Posterior cingulate gyrus (tissue), 11 donors: ENCODE data around the gene CALB2.
A peak's percentile ranks its signal among the peaks of the same experiment; 100 is the strongest.
"Not testable (repeated sequence)": the region's sequence is repeated elsewhere in the genome, so short reads cannot be mapped to it uniquely, and the experiment has no call there.

Experiments used
- DNase-seq, 10 donors: peaks; one replicate each; pipeline versions ENCODE4 v3.0.0 to v3.0.0-alpha.2; 2020 to 2021; ENCODE audit warnings: mixed read lengths in 3 of 10
- intact Hi-C: fragments of 100-400 bp; cut with DNase I; formaldehyde crosslinking; loops from one replicate; pipeline ENCODE4 v1.15.1; 2023

Gene CALB2

GRCh38 chr16:71352466-71352865 is 6.1 kb upstream of the CALB2 start:
- no peak for DNase-seq
- intact Hi-C loops, result no loop called here

DNA sequence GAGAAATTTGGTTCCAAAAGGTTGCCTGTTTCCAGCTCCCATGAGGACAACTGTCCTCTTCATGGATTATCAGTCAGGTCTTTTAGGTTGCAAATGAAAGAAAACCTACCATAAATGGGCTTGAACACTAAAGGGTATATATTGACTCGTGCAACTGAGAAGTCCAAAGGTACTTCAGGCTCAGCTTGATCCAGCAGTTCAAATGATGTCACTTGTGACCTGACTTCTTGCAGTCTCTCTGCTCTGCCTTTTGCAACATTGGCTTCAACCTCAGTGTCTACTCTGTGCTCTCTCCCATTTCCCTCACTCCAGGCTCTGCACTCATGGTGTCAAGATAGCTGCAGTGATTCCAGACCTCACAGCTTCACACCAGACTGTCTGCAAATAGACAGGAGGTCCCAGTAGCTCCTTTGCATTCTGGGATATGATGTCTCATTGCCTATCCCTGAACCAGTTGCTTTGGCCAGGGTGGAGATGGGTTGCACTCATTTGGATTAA is 5.5 kb upstream of the CALB2 start:
- intact Hi-C loops, result no loop called here
- no peak for DNase-seq

GRCh38 chr16:71353736-71354135 is 4.8 kb upstream of the CALB2 start:
- DNase-seq, result peak in 4 of 10 donors; percentile 31 to 87 (median 38)
- intact Hi-C loops, result no loop called here

GRCh38 chr16:71354156-71354555 is 4.4 kb upstream of the CALB2 start:
- no peak for DNase-seq
- intact Hi-C loops, result no loop called here

DNA sequence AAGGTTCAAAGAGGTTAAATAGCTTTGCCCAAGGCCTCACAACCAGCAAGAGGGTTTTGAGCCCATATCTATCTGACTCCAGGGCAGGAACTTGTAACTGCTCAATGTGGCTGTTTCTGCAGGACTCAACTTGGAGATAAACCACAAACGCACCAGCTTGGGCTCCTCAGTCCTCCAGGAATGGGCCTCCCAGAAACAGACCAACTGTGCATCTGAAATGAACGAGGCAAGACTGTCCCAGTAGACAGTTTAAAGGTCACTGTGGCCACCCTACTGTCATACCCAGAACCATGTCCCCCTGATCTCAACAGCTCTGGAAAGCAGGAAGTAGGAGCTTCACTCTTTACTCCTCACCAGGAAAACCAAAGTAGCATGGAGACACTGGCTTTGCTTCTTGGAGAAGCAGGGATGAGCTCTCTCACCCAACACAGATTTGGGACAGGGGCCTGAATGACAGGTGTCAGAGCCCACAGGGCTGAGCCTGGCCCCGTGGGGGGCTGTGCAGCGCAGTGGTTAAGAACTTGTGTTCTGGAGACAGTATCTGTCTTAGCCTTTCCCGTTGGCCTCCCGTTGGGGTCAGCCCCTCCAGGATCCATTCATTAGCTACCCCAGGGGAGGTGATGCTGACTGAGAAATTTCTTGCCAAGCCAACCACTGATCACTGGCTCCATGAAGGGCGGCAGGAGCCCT is 2.3 kb upstream of the CALB2 start:
- intact Hi-C loops, result no loop called here
- no peak for DNase-seq

GRCh38 chr16:71356936-71357335 is 1.6 kb upstream of the CALB2 start:
- intact Hi-C loops, DNase-seq: not testable (repeated sequence)

GRCh38 chr16:71357681-71358080 is 842 bp upstream of the CALB2 start:
- no peak for DNase-seq
- intact Hi-C loops, result no loop called here

GRCh38 chr16:71359431-71359830 is 908 bp downstream of the CALB2 start:
- intact Hi-C loops, result no loop called here
- peak in 1 of 10 donors; percentile 49 for DNase-seq

DNA sequence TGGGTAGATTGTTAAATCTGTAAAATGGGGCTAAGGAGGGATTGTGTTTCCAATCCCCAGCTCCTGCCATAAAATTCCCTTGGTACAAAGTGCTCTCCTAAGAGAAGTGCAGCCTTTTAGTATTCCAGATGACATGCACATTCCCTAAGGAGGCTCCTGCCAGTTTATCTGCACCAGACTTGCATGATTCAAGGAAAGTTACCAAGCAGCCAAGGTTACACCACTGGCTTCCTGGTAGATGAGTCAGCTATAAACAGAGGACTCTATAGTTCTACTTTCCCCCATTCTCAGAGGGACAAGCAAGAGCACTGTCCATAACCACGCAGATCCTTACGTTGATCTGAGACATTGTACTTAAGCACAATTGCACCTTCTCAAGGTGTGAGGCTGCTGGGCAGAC is 1.9 kb downstream of the CALB2 start:
- intact Hi-C loops, result no loop called here
- DNase-seq, result no peak

- intact Hi-C loops, result no loop called here
- DNase-seq, result peak in 1 of 10 donors; percentile 59
Observed at GRCh38 chr16:71364133-71364681, 5.7 kb downstream of the CALB2 start.

DNA sequence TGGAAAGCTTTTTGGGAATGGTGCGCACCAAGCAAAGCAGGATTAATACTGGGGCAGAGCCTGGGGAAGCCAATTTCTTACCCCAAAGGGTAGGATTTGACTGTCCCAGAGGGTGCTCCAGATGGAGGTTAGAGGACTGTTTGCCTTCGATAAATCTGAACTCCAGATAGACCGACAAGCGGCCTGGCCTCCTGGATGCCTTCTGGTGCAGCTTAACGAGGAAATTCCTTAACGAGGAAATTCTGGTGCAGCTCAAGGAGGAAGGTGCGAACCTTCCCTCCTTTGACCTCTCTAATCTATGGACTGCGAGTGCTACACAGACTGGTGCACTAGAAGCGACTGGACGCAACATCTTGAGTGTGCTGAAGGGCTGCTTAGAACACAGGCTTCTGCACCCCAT is 6.5 kb downstream of the CALB2 start:
- DNase-seq, result peak in 1 of 10 donors; percentile 12
- intact Hi-C loops, result no loop called here

DNA sequence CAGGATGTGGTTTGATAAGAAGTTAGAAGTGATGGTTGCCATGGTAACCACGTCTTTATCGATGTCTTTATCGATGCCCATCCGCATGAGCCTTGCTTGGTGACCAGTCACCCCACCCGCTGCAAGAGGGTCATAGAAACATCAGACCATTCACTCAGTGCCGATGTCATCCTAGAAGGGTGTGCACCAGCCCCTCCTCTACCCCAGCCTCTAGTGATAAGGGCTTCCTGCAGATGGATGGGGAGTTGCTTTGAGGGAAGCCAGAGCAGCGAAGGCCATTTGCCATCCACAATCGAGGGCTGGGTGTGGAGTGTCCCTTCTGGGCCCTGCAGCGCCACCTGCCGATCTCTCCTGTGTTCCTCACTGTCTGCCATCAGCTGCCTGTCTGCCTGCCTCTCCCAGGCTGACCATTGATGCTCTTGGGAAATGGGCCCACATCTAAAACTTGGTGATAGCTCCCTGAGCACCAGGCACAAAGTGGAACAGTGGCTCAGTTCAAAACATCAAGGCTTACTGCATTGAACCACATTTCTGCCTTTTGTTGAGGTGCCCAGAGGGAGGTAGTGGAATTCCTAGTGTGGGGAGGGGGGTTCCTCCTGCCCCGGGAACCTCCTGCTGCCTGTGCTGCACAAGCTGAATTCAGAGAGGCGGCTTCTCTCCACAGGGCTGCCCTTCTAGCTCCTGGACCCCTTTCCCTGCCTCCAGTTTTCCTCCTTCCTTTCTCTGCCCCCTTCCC is 8.9 kb downstream of the CALB2 start:
- DNase-seq, result peak in 8 of 10 donors; percentile 21 to 91 (median 45)
- intact Hi-C loops, result no loop called here

GRCh38 chr16:71368958-71369357 is 10.4 kb downstream of the CALB2 start:
- intact Hi-C loops, result no loop called here
- peak in 1 of 10 donors; percentile 64 for DNase-seq

DNA sequence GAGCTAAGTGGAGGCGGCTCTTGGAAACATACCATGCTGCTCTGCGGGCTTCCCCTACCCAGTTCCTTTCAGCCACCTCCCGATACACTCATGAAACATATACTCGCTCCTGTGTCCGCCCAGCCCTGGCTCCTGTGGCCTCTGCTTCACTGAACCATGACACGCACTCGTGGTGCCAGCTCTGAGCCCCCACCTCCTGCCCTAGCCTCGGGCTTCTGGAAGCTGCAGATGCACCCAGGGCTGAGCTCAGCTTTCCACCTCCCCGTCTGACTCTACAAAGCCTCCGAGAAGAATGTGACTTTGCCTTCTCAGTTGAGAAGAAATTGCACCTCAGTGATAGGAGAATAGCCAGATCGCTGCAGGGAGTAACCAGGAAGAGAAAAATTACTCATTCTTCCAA is 11.0 kb downstream of the CALB2 start:
- intact Hi-C loops, result no loop called here
- peak in 1 of 10 donors; percentile 8 for DNase-seq

GRCh38 chr16:71371237-71371636 is 12.7 kb downstream of the CALB2 start:
- intact Hi-C loops, result no loop called here
- peak in 1 of 10 donors; percentile 61 for DNase-seq

GRCh38 chr16:71373073-71373472 is 14.6 kb downstream of the CALB2 start:
- peak in 1 of 10 donors; percentile 31 for DNase-seq
- intact Hi-C loops, result no loop called here

GRCh38 chr16:71376465-71377157 is 18.1 kb downstream of the CALB2 start:
- peak in 1 of 10 donors; percentile 9 for DNase-seq
- intact Hi-C loops, result no loop called here

DNA sequence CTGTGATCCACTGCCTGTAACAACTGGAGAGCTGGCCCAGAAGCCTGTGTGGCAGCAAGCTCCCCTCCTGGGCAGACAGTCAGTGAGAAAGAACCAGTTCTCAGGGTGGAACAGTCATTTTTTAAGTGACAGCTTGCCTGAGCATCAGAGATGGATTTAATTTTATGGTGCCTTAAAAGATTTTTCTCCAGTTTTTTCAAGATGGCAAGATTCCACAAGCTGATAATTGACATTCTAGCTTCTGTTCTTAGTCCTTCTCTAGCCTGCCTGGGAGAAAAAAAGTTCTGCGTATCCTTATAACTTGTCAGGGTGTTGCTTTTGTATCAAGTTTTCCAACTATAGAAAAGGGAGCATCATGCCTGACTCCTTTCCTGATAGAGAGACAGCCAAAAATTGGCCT is 21.2 kb downstream of the CALB2 start:
- intact Hi-C loops, result no loop called here
- no peak for DNase-seq

DNA sequence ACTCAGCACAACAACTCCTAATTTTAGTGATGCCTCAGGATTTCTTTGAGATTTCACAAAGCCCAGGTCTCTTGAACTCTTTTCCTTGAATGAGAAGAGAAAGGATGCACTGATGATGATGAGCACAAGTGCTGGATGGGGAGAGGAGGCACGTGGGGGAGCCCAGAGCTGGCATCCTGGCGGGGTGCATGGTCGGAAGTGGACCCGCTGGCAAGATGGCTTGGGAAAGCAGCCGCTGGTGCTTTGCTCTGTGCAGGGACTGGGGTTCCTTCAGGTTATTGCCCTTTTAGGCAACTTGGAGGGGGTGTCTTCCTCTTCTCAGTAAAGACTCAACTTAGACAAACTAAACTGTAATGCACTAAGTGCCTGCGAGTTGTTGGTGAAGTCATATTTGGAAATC is 22.3 kb downstream of the CALB2 start:
- DNase-seq, result no peak
- intact Hi-C loops, result no loop called here

GRCh38 chr16:71383054-71383773 is 24.7 kb downstream of the CALB2 start:
- DNase-seq, result no peak
- intact Hi-C loops, result no loop called here
